PC-3 (cell line): ENCODE data around the gene INTS1.

Experiments used
- EZH2 ChIP-seq: fragments of 300-600 bp; sonication (generic); IDR thresholded peaks from one replicate; pipeline ENCODE4 v1.6.1; 2017; ENCODE audit warnings: antibody characterized with exemption, mild to moderate bottlenecking, low read length; ENCODE audit not compliant: unreplicated experiment
- EZH2phosphoT487 ChIP-seq: fragments of 300-600 bp; sonication (generic); IDR thresholded peaks from 2 replicates; pipeline ENCODE4 v1.6.1; 2018; ENCODE audit warnings: mild to moderate bottlenecking, antibody characterized with exemption, low read length, borderline replicate concordance
- TF ChIP-seq, protein P1 (sequence below): fragments of 300-600 bp; sonication (generic); conservative IDR thresholded peaks from 2 replicates; pipeline ENCODE4 v1.5.1; 2017; ENCODE audit warnings: antibody characterized with exemption, low read depth, mild to moderate bottlenecking, low read length

GRCh38 chr7:1431634-1432380 is 72.4 kb downstream of the INTS1 start:
- TF ChIP-seq, protein P1, sequence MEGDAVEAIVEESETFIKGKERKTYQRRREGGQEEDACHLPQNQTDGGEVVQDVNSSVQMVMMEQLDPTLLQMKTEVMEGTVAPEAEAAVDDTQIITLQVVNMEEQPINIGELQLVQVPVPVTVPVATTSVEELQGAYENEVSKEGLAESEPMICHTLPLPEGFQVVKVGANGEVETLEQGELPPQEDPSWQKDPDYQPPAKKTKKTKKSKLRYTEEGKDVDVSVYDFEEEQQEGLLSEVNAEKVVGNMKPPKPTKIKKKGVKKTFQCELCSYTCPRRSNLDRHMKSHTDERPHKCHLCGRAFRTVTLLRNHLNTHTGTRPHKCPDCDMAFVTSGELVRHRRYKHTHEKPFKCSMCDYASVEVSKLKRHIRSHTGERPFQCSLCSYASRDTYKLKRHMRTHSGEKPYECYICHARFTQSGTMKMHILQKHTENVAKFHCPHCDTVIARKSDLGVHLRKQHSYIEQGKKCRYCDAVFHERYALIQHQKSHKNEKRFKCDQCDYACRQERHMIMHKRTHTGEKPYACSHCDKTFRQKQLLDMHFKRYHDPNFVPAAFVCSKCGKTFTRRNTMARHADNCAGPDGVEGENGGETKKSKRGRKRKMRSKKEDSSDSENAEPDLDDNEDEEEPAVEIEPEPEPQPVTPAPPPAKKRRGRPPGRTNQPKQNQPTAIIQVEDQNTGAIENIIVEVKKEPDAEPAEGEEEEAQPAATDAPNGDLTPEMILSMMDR = no peak
- TF ChIP-seq EZH2 (no peak), EZH2phosphoT487 (no peak)
